Activated T-cell treated with anti-CD3 and anti-CD28 coated beads, Interleukin-2, amount 50 U/mL, for 4 hours (primary cell): ENCODE measurements around the gene GPR15. TPM values are rescaled to one million over a fixed set of nuclear protein-coding genes. Genes with fewer than 3 reads are reported as not detected.
A peak's percentile ranks its signal among the peaks of the same experiment; 100 is the strongest.

ENCODE experiments used
- ATAC-seq, 2 donors: fragments of 200-7000 bp; cut with Tn5 transposase; one replicate each; pipeline ENCODE4 v1.10.0; 2021
- DNase-seq: peaks from one replicate; pipeline ENCODE4 v3.0.0-alpha.2; 2020
- H3K27me3 Mint-ChIP-seq: one replicate; pipeline ENCODE4 v1.8.0; 2021; ENCODE audit warnings: low read depth, mixed read lengths
- H3K36me3 Mint-ChIP-seq: one replicate; pipeline ENCODE4 v1.8.0; 2022; ENCODE audit warnings: mixed read lengths; ENCODE audit not compliant: insufficient read depth
- H3K4me1 Mint-ChIP-seq: one replicate; pipeline ENCODE4 v1.8.0; 2021; ENCODE audit warnings: low read depth, mixed read lengths
- H3K4me3 Mint-ChIP-seq: one replicate; pipeline ENCODE4 v1.8.0; 2021; ENCODE audit warnings: mild to moderate bottlenecking, moderate library complexity, mixed read lengths
- H3K9me3 Mint-ChIP-seq: one replicate; pipeline ENCODE4 v1.8.0; 2021; ENCODE audit warnings: mixed read lengths
- total RNA-seq, 3 donors: library from RNA; stranded (reverse); gene quantifications; one replicate each; pipeline ENCODE4 v1.2.1, GENCODE V29; 2021

GPR15 gene
- 1 to 10 TPM; 1.4 to 2.0 (median 1.5) TPM for total RNA-seq

GRCh38 chr3:98531622-98532274, at the start of gene GPR15:
Gene GPR15, plus strand, starts transcription at chr3:98531978. Its CDS starts 56 bp downstream, at chr3:98532034.
- H3K4me3 Mint-ChIP-seq, result peak within 1 kb of the TSS; percentile 58
- DNase-seq (no peak), ATAC-seq (no peak)
- H3K4me1 Mint-ChIP-seq, result peaks cover 10% of the 10 kb centered on the region
- no peaks in the 10 kb centered on the region for H3K36me3 Mint-ChIP-seq
- no peaks in the 10 kb centered on the region for H3K27me3 Mint-ChIP-seq
- no peaks in the 10 kb centered on the region for H3K9me3 Mint-ChIP-seq

- H3K27me3 Mint-ChIP-seq, result peaks cover 9% of the 10 kb centered on the region
- no peaks in the 10 kb centered on the region for H3K4me1 Mint-ChIP-seq
- DNase-seq (no peak), ATAC-seq (no peak)
- H3K4me3 Mint-ChIP-seq, result no peak overlapping the region
- H3K9me3 Mint-ChIP-seq, result peaks cover 30% of the 10 kb centered on the region
- peaks cover 4% of the 10 kb centered on the region for H3K36me3 Mint-ChIP-seq
Observed at GRCh38 chr3:98482717-98483482, 48.9 kb upstream of the GPR15 start.

GRCh38 chr3:98483626-98484025, 48.2 kb upstream of the GPR15 start:
- Mint-ChIP-seq H3K9me3 (peaks cover 38% of the 10 kb centered on the region), H3K27me3 (peaks cover 9% of the 10 kb centered on the region), H3K4me1 (no peaks in the 10 kb centered on the region), H3K36me3 (peaks cover 9% of the 10 kb centered on the region), H3K4me3 (no peak overlapping the region)
- no peak for DNase-seq
- no peak for ATAC-seq

- H3K27me3 Mint-ChIP-seq, result no peaks in the 10 kb centered on the region
- no peaks in the 10 kb centered on the region for H3K9me3 Mint-ChIP-seq
- no peak for DNase-seq
Observed at GRCh38 chr3:98497381-98497780, 34.4 kb upstream of the GPR15 start, which contains the start of gene OR5K2. Gene OR5K2, plus strand, starts transcription at chr3:98497681. Its CDS starts 0 bp downstream, at chr3:98497681.

GRCh38 chr3:98500019-98500418, 31.8 kb upstream of the GPR15 start:
- H3K4me3 Mint-ChIP-seq, result no peak overlapping the region
- H3K4me1 Mint-ChIP-seq, result peaks cover 3% of the 10 kb centered on the region
- H3K36me3 Mint-ChIP-seq, result peaks cover 11% of the 10 kb centered on the region
- ATAC-seq (no peak), DNase-seq (no peak)
- H3K9me3 Mint-ChIP-seq, result no peaks in the 10 kb centered on the region
- H3K27me3 Mint-ChIP-seq, result no peaks in the 10 kb centered on the region

More at GRCh38 chr3:98497381-98497780, 34.4 kb upstream of the GPR15 start, which contains the start of gene OR5K2:
- Mint-ChIP-seq H3K4me3 (no peak within 1 kb of the TSS), H3K4me1 (no peaks in the 10 kb centered on the region), H3K36me3 (peaks cover 4% of the 10 kb centered on the region)
- ATAC-seq, result no peak

- Mint-ChIP-seq H3K27me3 (no peaks in the 10 kb centered on the region), H3K9me3 (no peaks in the 10 kb centered on the region), H3K4me1 (peaks cover 3% of the 10 kb centered on the region), H3K36me3 (peaks cover 15% of the 10 kb centered on the region), H3K4me3 (no peak overlapping the region)
- ATAC-seq, result no peak
- DNase-seq, result no peak
Observed at GRCh38 chr3:98501270-98501669, 30.5 kb upstream of the GPR15 start.

GRCh38 chr3:98501863-98502576, 29.8 kb upstream of the GPR15 start:
- Mint-ChIP-seq H3K36me3 (peaks cover 23% of the 10 kb centered on the region), H3K27me3 (no peaks in the 10 kb centered on the region), H3K4me3 (no peak overlapping the region), H3K9me3 (no peaks in the 10 kb centered on the region), H3K4me1 (peaks cover 3% of the 10 kb centered on the region)
- DNase-seq, result no peak
- no peak for ATAC-seq

GRCh38 chr3:98504539-98504938, 27.2 kb upstream of the GPR15 start:
- no peaks in the 10 kb centered on the region for H3K9me3 Mint-ChIP-seq

GRCh38 chr3:98508582-98508981, 23.2 kb upstream of the GPR15 start:
- no peaks in the 10 kb centered on the region for H3K9me3 Mint-ChIP-seq
- H3K4me3 Mint-ChIP-seq, result no peak overlapping the region
- ATAC-seq (peak in 1 of 2 donors; percentile 27), DNase-seq (no peak)
- H3K4me1 Mint-ChIP-seq, result peaks cover 24% of the 10 kb centered on the region
- H3K36me3 Mint-ChIP-seq, result peaks cover 55% of the 10 kb centered on the region
- no peaks in the 10 kb centered on the region for H3K27me3 Mint-ChIP-seq

More at GRCh38 chr3:98504539-98504938, 27.2 kb upstream of the GPR15 start:
- peaks cover 13% of the 10 kb centered on the region for H3K4me1 Mint-ChIP-seq
- ATAC-seq (no peak), DNase-seq (no peak)
- H3K4me3 Mint-ChIP-seq, result no peak overlapping the region
- H3K36me3 Mint-ChIP-seq, result peaks cover 41% of the 10 kb centered on the region
- no peaks in the 10 kb centered on the region for H3K27me3 Mint-ChIP-seq

- Mint-ChIP-seq H3K9me3 (no peaks in the 10 kb centered on the region), H3K27me3 (no peaks in the 10 kb centered on the region), H3K36me3 (peaks cover 68% of the 10 kb centered on the region), H3K4me1 (peaks cover 46% of the 10 kb centered on the region), H3K4me3 (no peak overlapping the region)
- DNase-seq (no peak), ATAC-seq (no peak)
Observed at GRCh38 chr3:98512576-98512975, 19.2 kb upstream of the GPR15 start.

GRCh38 chr3:98513091-98513511, 18.7 kb upstream of the GPR15 start:
- DNase-seq (no peak), ATAC-seq (peak in 1 of 2 donors; percentile 33)
- peaks cover 49% of the 10 kb centered on the region for H3K4me1 Mint-ChIP-seq
- H3K27me3 Mint-ChIP-seq, result no peaks in the 10 kb centered on the region
- H3K9me3 Mint-ChIP-seq, result no peaks in the 10 kb centered on the region
- no peak overlapping the region for H3K4me3 Mint-ChIP-seq
- H3K36me3 Mint-ChIP-seq, result peaks cover 66% of the 10 kb centered on the region

GRCh38 chr3:98513736-98514135, 18.0 kb upstream of the GPR15 start:
- Mint-ChIP-seq H3K9me3 (no peaks in the 10 kb centered on the region), H3K4me1 (peaks cover 49% of the 10 kb centered on the region), H3K36me3 (peaks cover 66% of the 10 kb centered on the region), H3K4me3 (no peak overlapping the region), H3K27me3 (no peaks in the 10 kb centered on the region)
- ATAC-seq, result no peak
- no peak for DNase-seq

GRCh38 chr3:98514948-98515347, 16.8 kb upstream of the GPR15 start:
- Mint-ChIP-seq H3K4me1 (peaks cover 58% of the 10 kb centered on the region), H3K36me3 (peaks cover 70% of the 10 kb centered on the region), H3K27me3 (no peaks in the 10 kb centered on the region), H3K9me3 (no peaks in the 10 kb centered on the region), H3K4me3 (no peak overlapping the region)
- ATAC-seq (no peak), DNase-seq (no peak)

GRCh38 chr3:98518816-98519215, 13.0 kb upstream of the GPR15 start:
- peaks cover 64% of the 10 kb centered on the region for H3K36me3 Mint-ChIP-seq
- no peaks in the 10 kb centered on the region for H3K27me3 Mint-ChIP-seq
- peak overlapping the region; percentile 92 for H3K4me3 Mint-ChIP-seq
- H3K4me1 Mint-ChIP-seq, result peaks cover 67% of the 10 kb centered on the region
- no peaks in the 10 kb centered on the region for H3K9me3 Mint-ChIP-seq
- no peak for ATAC-seq
- no peak for DNase-seq
